ENCODE measurements around the gene AKNAD1.
A peak's percentile ranks its signal among the peaks of the same experiment; 100 is the strongest.

Gene AKNAD1

DNA sequence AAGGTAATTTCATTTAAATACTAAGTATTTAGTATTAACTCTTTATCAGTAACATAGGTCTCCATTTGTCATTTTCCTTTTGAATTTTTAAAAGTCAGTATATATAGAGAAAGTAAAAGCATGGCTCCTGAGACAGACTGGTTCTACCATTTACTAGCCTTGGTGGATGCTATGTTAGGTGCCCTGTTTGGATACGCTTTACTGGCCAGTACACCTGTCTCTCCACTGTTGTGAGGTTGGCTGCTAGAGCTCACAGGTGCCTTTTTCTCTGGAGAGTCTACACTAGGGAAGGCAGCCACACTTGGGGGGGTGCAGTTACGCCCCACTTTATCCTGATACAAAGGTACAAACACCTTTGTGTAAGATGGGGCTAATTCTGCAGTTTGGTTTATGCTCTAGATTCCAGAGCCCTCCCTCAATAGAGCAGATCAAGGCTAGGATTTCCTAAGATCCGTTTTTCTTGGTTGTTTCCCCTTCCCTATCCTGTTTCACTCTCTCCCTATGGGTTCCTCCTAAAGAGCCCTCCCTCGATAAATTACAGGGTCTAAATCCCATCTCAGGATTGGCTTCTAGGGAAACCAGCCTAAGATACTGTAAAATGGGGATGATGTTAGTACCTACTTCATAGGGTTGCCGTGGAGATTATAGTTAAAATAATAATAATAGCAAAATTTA, 14.3 kb upstream of the AKNAD1 start:
- no peak for DNase-seq
- H3K4me1 ChIP-seq (ENCODE audit: control insufficient read depth, low read depth, low read length), result no peaks in the 10 kb centered on the region
- H3K27ac ChIP-seq (ENCODE audit: low read depth, low read length), result no peak overlapping the region
- no peaks in the 10 kb centered on the region for H3K27me3 ChIP-seq (ENCODE audit: insufficient read depth, low read length, poor library complexity)
- no peak overlapping the region for H3K4ac ChIP-seq (ENCODE audit: low read depth, low read length)
- H2BK15ac ChIP-seq (replicated peaks; ENCODE audit: low read depth), result no peak overlapping the region
- H3K4me3 ChIP-seq (ENCODE audit: low read length), result no peak overlapping the region
- H3K4me2 ChIP-seq (ENCODE audit: low read length), result no peak overlapping the region
- no peaks in the 10 kb centered on the region for H3K79me1 ChIP-seq (ENCODE audit: low read length)
- no peaks in the 10 kb centered on the region for H3K36me3 ChIP-seq (ENCODE audit: control insufficient read depth, insufficient read depth, low read length)
- no peak overlapping the region for H2AK5ac ChIP-seq (ENCODE audit: low read length)
- H2BK120ac ChIP-seq (ENCODE audit: low read depth, low read length), result no peak overlapping the region
- no peak overlapping the region for H4K5ac ChIP-seq (ENCODE audit: low read length)
- H3K23ac ChIP-seq (ENCODE audit: low read length), result no peak overlapping the region
- no peak overlapping the region for H3K18ac ChIP-seq (ENCODE audit: low read length)
- no CpG with 5 or more reads among the region's 5 CpGs for WGBS (ENCODE audit: extremely low coverage, insufficient coverage, low lambda C conversion rate)
- H3K9ac ChIP-seq (ENCODE audit: low read length), result no peak overlapping the region
- no peak overlapping the region for H3K56ac ChIP-seq (ENCODE audit: low read length)
- no peak overlapping the region for H4K8ac ChIP-seq (ENCODE audit: low read depth, low read length)
- H3K79me2 ChIP-seq (ENCODE audit: control insufficient read depth, insufficient read depth, low read length), result no peaks in the 10 kb centered on the region
- no peak overlapping the region for H2BK5ac ChIP-seq (ENCODE audit: low read length)

DNA sequence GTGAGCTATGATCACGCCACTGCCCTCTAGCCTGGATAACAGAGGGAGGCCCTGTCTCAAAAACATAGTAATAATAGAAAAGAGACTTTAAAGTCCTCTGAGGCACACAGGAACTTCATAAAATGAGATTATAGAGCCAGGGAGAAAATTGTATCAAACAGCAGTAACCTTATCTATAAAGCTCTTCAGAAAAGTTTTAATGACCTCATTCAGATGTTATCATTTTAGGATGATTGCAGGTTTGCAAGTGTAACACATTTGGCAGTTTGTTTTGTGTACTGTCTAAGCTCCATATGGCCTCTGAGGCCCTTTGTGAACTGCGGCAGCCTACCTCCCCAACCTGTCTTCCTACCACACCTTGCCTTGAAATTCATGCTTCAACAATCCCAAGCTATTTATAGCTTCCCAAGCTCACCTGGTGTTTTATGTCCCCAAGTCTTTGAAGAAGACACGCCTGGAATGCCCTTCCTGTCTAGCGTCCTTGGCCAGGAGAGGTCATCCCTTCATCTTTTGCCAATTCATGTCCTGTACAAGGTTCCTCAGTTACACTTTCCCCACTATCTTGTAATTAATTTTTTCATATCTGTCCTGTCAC, 8.5 kb upstream of the AKNAD1 start:
- H3K9ac ChIP-seq (ENCODE audit: low read length), result no peak overlapping the region
- H3K4me1 ChIP-seq (ENCODE audit: control insufficient read depth, low read depth, low read length), result no peaks in the 10 kb centered on the region
- H3K27ac ChIP-seq (ENCODE audit: low read depth, low read length), result no peak overlapping the region

DNA sequence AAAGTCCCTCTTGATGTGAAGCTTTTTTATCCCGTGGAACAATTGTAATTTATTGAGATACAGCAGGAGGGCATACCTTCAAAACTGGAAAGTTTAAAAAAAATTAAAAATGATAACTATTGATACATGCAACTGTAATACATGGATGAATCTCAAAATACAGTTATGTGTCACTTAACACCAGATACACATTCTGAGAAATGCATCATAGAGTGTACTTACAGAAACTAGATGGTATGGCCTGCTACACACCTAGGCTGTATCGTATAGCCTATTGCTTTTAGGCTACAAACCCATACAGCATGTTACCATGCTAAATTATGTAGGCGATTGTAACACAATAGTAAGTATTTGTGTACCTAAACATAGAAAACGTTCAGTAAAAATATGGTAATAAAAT, 7.1 kb upstream of the AKNAD1 start:
- Histone ChIP-seq H3K23ac (ENCODE audit: low read length) (no peak overlapping the region), H4K8ac (ENCODE audit: low read depth, low read length) (no peak overlapping the region), H2AK5ac (ENCODE audit: low read length) (no peak overlapping the region), H3K18ac (ENCODE audit: low read length) (no peak overlapping the region), H3K27me3 (ENCODE audit: insufficient read depth, low read length, poor library complexity) (no peaks in the 10 kb centered on the region), H3K27ac (ENCODE audit: low read depth, low read length) (no peak overlapping the region), H3K56ac (ENCODE audit: low read length) (no peak overlapping the region), H2BK120ac (ENCODE audit: low read depth, low read length) (no peak overlapping the region), H3K4me1 (ENCODE audit: control insufficient read depth, low read depth, low read length) (no peaks in the 10 kb centered on the region), H3K79me2 (ENCODE audit: control insufficient read depth, insufficient read depth, low read length) (no peaks in the 10 kb centered on the region), H3K79me1 (ENCODE audit: low read length) (no peaks in the 10 kb centered on the region), H4K5ac (ENCODE audit: low read length) (no peak overlapping the region), H3K9ac (ENCODE audit: low read length) (no peak overlapping the region), H2BK5ac (ENCODE audit: low read length) (no peak overlapping the region), H3K4ac (ENCODE audit: low read depth, low read length) (no peak overlapping the region), H3K4me2 (ENCODE audit: low read length) (no peak overlapping the region), H3K4me3 (ENCODE audit: low read length) (no peak overlapping the region), H2BK15ac (replicated peaks; ENCODE audit: low read depth) (no peak overlapping the region), H3K36me3 (ENCODE audit: control insufficient read depth, insufficient read depth, low read length) (no peaks in the 10 kb centered on the region)
- no peak for DNase-seq
- WGBS (ENCODE audit: extremely low coverage, insufficient coverage, low lambda C conversion rate), result no CpG with 5 or more reads among the region's 4 CpGs

More for the DNA sequence above, 8.5 kb upstream of the AKNAD1 start:
- Histone ChIP-seq H3K27me3 (ENCODE audit: insufficient read depth, low read length, poor library complexity) (no peaks in the 10 kb centered on the region), H2BK15ac (replicated peaks; ENCODE audit: low read depth) (no peak overlapping the region), H3K79me1 (ENCODE audit: low read length) (no peaks in the 10 kb centered on the region), H3K79me2 (ENCODE audit: control insufficient read depth, insufficient read depth, low read length) (no peaks in the 10 kb centered on the region), H4K8ac (ENCODE audit: low read depth, low read length) (no peak overlapping the region), H2BK5ac (ENCODE audit: low read length) (no peak overlapping the region), H3K4ac (ENCODE audit: low read depth, low read length) (no peak overlapping the region), H2BK120ac (ENCODE audit: low read depth, low read length) (no peak overlapping the region), H4K5ac (ENCODE audit: low read length) (no peak overlapping the region), H2AK5ac (ENCODE audit: low read length) (no peak overlapping the region), H3K18ac (ENCODE audit: low read length) (no peak overlapping the region), H3K23ac (ENCODE audit: low read length) (no peak overlapping the region), H3K4me2 (ENCODE audit: low read length) (no peak overlapping the region), H3K56ac (ENCODE audit: low read length) (no peak overlapping the region), H3K4me3 (ENCODE audit: low read length) (no peak overlapping the region), H3K36me3 (ENCODE audit: control insufficient read depth, insufficient read depth, low read length) (no peaks in the 10 kb centered on the region)
- DNase-seq, result no peak
- no CpG with 5 or more reads among the region's 4 CpGs for WGBS (ENCODE audit: extremely low coverage, insufficient coverage, low lambda C conversion rate)

DNA sequence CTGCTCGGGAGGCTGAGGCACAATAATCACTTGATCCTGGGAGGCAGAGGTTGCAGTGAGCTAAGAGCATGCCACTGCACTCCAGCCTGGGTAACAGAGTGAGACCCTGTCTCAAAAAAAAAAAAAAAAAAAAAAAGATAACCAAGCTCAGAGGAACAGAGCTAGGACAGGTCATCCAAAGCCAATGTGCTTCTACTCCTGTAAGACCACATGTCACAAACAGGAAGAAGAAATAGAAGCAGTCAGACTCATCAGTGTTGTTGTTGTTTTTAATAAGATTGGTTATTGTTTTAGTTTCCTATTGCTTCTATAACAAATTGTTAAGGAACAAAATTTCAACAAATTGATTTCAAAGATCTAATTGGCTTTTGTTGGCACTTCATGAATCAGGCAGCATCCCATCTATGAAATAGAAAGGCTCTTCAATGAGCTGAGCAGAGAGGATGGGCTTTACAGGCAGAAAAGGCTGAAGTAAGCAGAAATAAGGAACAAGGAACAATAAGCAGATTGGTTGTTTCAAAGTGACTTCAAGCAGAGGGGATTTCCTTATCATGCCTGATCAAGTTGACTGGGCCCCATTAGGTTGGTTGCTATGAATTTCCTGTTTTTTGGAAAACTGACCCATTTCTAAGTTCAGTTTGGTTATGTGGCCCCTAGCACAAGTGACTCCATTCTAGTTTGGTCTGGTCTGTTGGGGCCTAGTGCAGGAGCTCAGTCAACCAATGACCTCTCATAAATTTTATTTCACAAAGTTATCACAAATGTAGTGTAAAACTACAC, 6.0 kb upstream of the AKNAD1 start:
- Histone ChIP-seq H3K27ac (ENCODE audit: low read depth, low read length) (no peak overlapping the region), H3K18ac (ENCODE audit: low read length) (no peak overlapping the region), H3K9ac (ENCODE audit: low read length) (no peak overlapping the region), H3K36me3 (ENCODE audit: control insufficient read depth, insufficient read depth, low read length) (no peaks in the 10 kb centered on the region), H3K4ac (ENCODE audit: low read depth, low read length) (no peak overlapping the region), H4K8ac (ENCODE audit: low read depth, low read length) (no peak overlapping the region), H2BK15ac (replicated peaks; ENCODE audit: low read depth) (no peak overlapping the region), H3K79me2 (ENCODE audit: control insufficient read depth, insufficient read depth, low read length) (no peaks in the 10 kb centered on the region), H3K4me1 (ENCODE audit: control insufficient read depth, low read depth, low read length) (no peaks in the 10 kb centered on the region), H2BK120ac (ENCODE audit: low read depth, low read length) (no peak overlapping the region), H3K4me3 (ENCODE audit: low read length) (no peak overlapping the region), H3K23ac (ENCODE audit: low read length) (no peak overlapping the region), H2BK5ac (ENCODE audit: low read length) (no peak overlapping the region), H4K5ac (ENCODE audit: low read length) (no peak overlapping the region), H3K4me2 (ENCODE audit: low read length) (no peak overlapping the region), H3K27me3 (ENCODE audit: insufficient read depth, low read length, poor library complexity) (no peaks in the 10 kb centered on the region), H3K56ac (ENCODE audit: low read length) (no peak overlapping the region), H3K79me1 (ENCODE audit: low read length) (no peaks in the 10 kb centered on the region), H2AK5ac (ENCODE audit: low read length) (no peak overlapping the region)
- WGBS (ENCODE audit: extremely low coverage, insufficient coverage, low lambda C conversion rate), result no CpG with 5 or more reads among the region's 1 CpG
- DNase-seq, result no peak

DNA sequence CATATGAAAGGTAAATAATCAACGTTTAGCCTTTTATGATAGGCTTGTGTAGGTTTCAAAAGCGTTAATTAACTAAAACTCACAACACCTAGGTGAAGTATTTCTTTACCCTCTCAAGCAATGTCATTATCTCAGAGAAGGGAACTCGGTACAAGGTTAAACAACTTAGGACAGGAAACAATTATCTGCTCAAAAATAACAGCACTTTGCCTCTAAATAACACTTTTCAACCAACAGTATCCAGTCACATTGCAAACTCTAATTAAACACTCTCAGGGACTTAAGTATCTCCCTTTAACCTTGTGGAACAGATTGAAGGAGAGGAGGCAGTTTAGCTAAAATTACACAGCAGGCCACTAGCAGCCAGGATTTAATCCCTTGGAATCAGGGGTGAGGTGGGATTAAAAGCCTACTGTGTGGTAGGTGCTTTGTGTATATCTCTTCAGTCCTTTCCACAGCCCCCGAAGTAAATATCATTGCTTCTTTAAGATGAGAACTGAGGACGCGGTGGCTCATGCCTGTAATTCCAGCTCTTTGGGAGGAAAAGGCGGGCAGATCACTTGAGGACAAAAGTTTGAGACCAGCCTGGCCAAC, 5.2 kb upstream of the AKNAD1 start:
- no peak overlapping the region for H3K18ac ChIP-seq (ENCODE audit: low read length)
- no peak overlapping the region for H2BK120ac ChIP-seq (ENCODE audit: low read depth, low read length)
- H4K5ac ChIP-seq (ENCODE audit: low read length), result no peak overlapping the region
- no peaks in the 10 kb centered on the region for H3K4me1 ChIP-seq (ENCODE audit: control insufficient read depth, low read depth, low read length)
- H4K8ac ChIP-seq (ENCODE audit: low read depth, low read length), result no peak overlapping the region
- no peak overlapping the region for H3K56ac ChIP-seq (ENCODE audit: low read length)
- no peaks in the 10 kb centered on the region for H3K79me1 ChIP-seq (ENCODE audit: low read length)
- no peak overlapping the region for H3K4ac ChIP-seq (ENCODE audit: low read depth, low read length)
- no peaks in the 10 kb centered on the region for H3K27me3 ChIP-seq (ENCODE audit: insufficient read depth, low read length, poor library complexity)
- H3K27ac ChIP-seq (ENCODE audit: low read depth, low read length), result no peak overlapping the region
- no peaks in the 10 kb centered on the region for H3K79me2 ChIP-seq (ENCODE audit: control insufficient read depth, insufficient read depth, low read length)
- H3K9ac ChIP-seq (ENCODE audit: low read length), result no peak overlapping the region
- H2BK15ac ChIP-seq (replicated peaks; ENCODE audit: low read depth), result no peak overlapping the region
- H3K23ac ChIP-seq (ENCODE audit: low read length), result no peak overlapping the region
- DNase-seq, result peak; percentile 11
- no peak overlapping the region for H2AK5ac ChIP-seq (ENCODE audit: low read length)
- H3K4me2 ChIP-seq (ENCODE audit: low read length), result no peak overlapping the region
- H2BK5ac ChIP-seq (ENCODE audit: low read length), result no peak overlapping the region
- no peaks in the 10 kb centered on the region for H3K36me3 ChIP-seq (ENCODE audit: control insufficient read depth, insufficient read depth, low read length)
- WGBS (ENCODE audit: extremely low coverage, insufficient coverage, low lambda C conversion rate), result no CpG with 5 or more reads among the region's 7 CpGs
- H3K4me3 ChIP-seq (ENCODE audit: low read length), result no peak overlapping the region

All from mesendoderm (in vitro differentiated cells).